IMR-90 (cell line): ENCODE results near the gene CKAP2L. TPM values are rescaled to one million over a fixed set of nuclear protein-coding genes. Genes with fewer than 3 reads are reported as not detected.

Experiments
- ATAC-seq: fragments of 200-7000 bp; cut with Tn5 transposase; 2 replicates; pipeline ENCODE4 v1.9.1; 2020; ENCODE audit warnings: low read depth, mild to moderate bottlenecking, moderate library complexity
- BruUV-seq: library from RNA; stranded (reverse); fragments of 400-500 nt; replicated peaks from 2 replicates; lab custom pipeline; 2021; lab: Mats Ljungman, UMichigan
- CTCF ChIA-PET: fragments of 300-600 bp; formaldehyde crosslinking; extraction: SDS; loops from one replicate; lab custom pipeline; 2021; ENCODE audit warnings: antibody characterized with exemption; lab: Yijun Ruan, JAX
- POLR2A ChIA-PET: fragments of 300-600 bp; sonication (Branson Sonifier 250); formaldehyde crosslinking; loops from one replicate; lab custom pipeline; 2022; ENCODE audit warnings: antibody characterized with exemption; ENCODE audit not compliant: unreplicated experiment; lab: Charles Lee
- DNase-seq: peaks from one replicate; pipeline ENCODE4 v3.0.0; 2013
- H2AFZ ChIP-seq: replicated peaks from 2 replicates; pipeline ENCODE3; 2013; ENCODE audit warnings: low read length, mild to moderate bottlenecking; ENCODE audit not compliant: poor library complexity
- H2AK5ac ChIP-seq: 2 replicates; pipeline ENCODE4 v1.6.1; 2013; ENCODE audit warnings: low read depth, low read length, inconsistent platforms
- H2AK9ac ChIP-seq: replicated peaks from 2 replicates; pipeline ENCODE3; 2013; ENCODE audit warnings: mild to moderate bottlenecking, low read depth, low read length, moderate library complexity; ENCODE audit not compliant: poor library complexity
- H2BK120ac ChIP-seq: 2 replicates; pipeline ENCODE4 v1.6.1; 2013; ENCODE audit warnings: low read depth, low read length, inconsistent platforms
- H2BK15ac ChIP-seq: 3 replicates; pipeline ENCODE4 v1.6.1; 2013; ENCODE audit warnings: low read depth, low read length, inconsistent platforms
- H2BK20ac ChIP-seq: 2 replicates; pipeline ENCODE4 v1.6.1; 2013; ENCODE audit warnings: low read depth, mild to moderate bottlenecking, inconsistent platforms, low read length, moderate library complexity
- H2BK5ac ChIP-seq: 2 replicates; pipeline ENCODE4 v1.6.1; 2013; ENCODE audit warnings: mild to moderate bottlenecking, low read depth, low read length, inconsistent platforms; ENCODE audit not compliant: poor library complexity, severe bottlenecking
- H3K14ac ChIP-seq: replicated peaks from 2 replicates; pipeline ENCODE4 v1.6.1; 2013; ENCODE audit warnings: low read depth, low read length, inconsistent platforms
- H3K18ac ChIP-seq: 2 replicates; pipeline ENCODE4 v1.6.1; 2013; ENCODE audit warnings: low read depth, low read length, control low read depth
- H3K23ac ChIP-seq: 2 replicates; pipeline ENCODE4 v1.6.1; 2013; ENCODE audit warnings: low read depth, low read length, inconsistent platforms
- H3K27ac ChIP-seq: 2 replicates; pipeline ENCODE4 v1.5.1; 2013; ENCODE audit warnings: mild to moderate bottlenecking, control low read depth, low read length; ENCODE audit not compliant: insufficient read depth
- H3K27me3 ChIP-seq: 2 replicates; pipeline ENCODE4 v1.6.1; 2013; ENCODE audit warnings: low read length; ENCODE audit not compliant: control insufficient read depth, insufficient read depth
- H3K36me3 ChIP-seq: 2 replicates; pipeline ENCODE4 v1.6.1; 2013; ENCODE audit warnings: low read length, mixed read lengths; ENCODE audit not compliant: control insufficient read depth, insufficient read depth
- H3K4ac ChIP-seq: 2 replicates; pipeline ENCODE4 v1.6.1; 2013; ENCODE audit warnings: low read depth, low read length, inconsistent platforms
- H3K4me1 ChIP-seq: 2 replicates; pipeline ENCODE4 v1.6.1; 2013; ENCODE audit warnings: low read length, mixed read lengths; ENCODE audit not compliant: control insufficient read depth, insufficient read depth
- H3K4me2 ChIP-seq: 2 replicates; pipeline ENCODE4 v1.6.1; 2013; ENCODE audit warnings: low read depth, mild to moderate bottlenecking, control low read depth, low read length, moderate library complexity
- H3K4me3 ChIP-seq: 2 replicates; pipeline ENCODE4 v1.5.1; 2013; ENCODE audit warnings: low read depth, mild to moderate bottlenecking, control low read depth, low read length, moderate library complexity; ENCODE audit not compliant: insufficient read depth
- H3K56ac ChIP-seq: 2 replicates; pipeline ENCODE4 v1.6.1; 2013; ENCODE audit warnings: low read length, inconsistent platforms; ENCODE audit not compliant: insufficient read depth; ENCODE audit errors: extremely low read depth
- H3K79me1 ChIP-seq, 2 experiments: 2 replicates each; pipeline ENCODE4 v1.6.1; 2013; ENCODE audit warnings: low read length in 2 of 2, inconsistent platforms in 1 of 2, low read depth in 1 of 2
- H3K9ac ChIP-seq: 2 replicates; pipeline ENCODE4 v1.6.1; 2013; ENCODE audit warnings: low read depth, low read length, control low read depth
- H3K9me1 ChIP-seq: 2 replicates; pipeline ENCODE4 v1.6.1; 2013; ENCODE audit warnings: low read length, inconsistent platforms; ENCODE audit not compliant: insufficient read depth
- H3K9me3 ChIP-seq: 2 replicates; pipeline ENCODE4 v1.6.1; 2013; ENCODE audit warnings: low read length; ENCODE audit not compliant: control insufficient read depth, insufficient read depth
- H4K20me1 ChIP-seq: 2 replicates; pipeline ENCODE4 v1.6.1; 2013; ENCODE audit warnings: low read length, inconsistent platforms; ENCODE audit not compliant: insufficient read depth
- H4K5ac ChIP-seq: 2 replicates; pipeline ENCODE4 v1.6.1; 2013; ENCODE audit warnings: mild to moderate bottlenecking, low read depth, low read length, control low read depth
- H4K8ac ChIP-seq, 2 experiments: 2 replicates each; pipeline ENCODE4 v1.6.1; 2013; ENCODE audit warnings: low read depth in 2 of 2, low read length in 2 of 2, control low read depth in 1 of 2, inconsistent platforms in 1 of 2
- H4K91ac ChIP-seq: 2 replicates; pipeline ENCODE4 v1.6.1; 2013; ENCODE audit warnings: low read depth, low read length, inconsistent platforms; ENCODE audit not compliant: insufficient read depth
- BHLHE40 ChIP-seq: fragments of 150-350 bp; IDR thresholded peaks from 2 replicates; pipeline ENCODE4 v1.6.1; 2016; ENCODE audit warnings: mild to moderate bottlenecking, low read depth, low read length
- CEBPB ChIP-seq: IDR thresholded peaks from 2 replicates; pipeline ENCODE4 v1.6.1; 2012; ENCODE audit warnings: low read depth, low read length, improper control_type of control experiment
- CHD1 ChIP-seq: IDR thresholded peaks from 2 replicates; pipeline ENCODE4 v1.6.1; 2012; ENCODE audit warnings: low read depth, low read length, improper control_type of control experiment
- FOS ChIP-seq: fragments of 150-350 bp; IDR thresholded peaks from 2 replicates; pipeline ENCODE4 v1.6.1; 2016; ENCODE audit warnings: low read depth, low read length
- MAFK ChIP-seq: IDR thresholded peaks from 2 replicates; pipeline ENCODE4 v1.6.1; 2012; ENCODE audit warnings: low read depth, low read length, improper control_type of control experiment
- MAZ ChIP-seq: IDR thresholded peaks from 2 replicates; pipeline ENCODE4 v1.6.1; 2012; ENCODE audit warnings: low read depth, mild to moderate bottlenecking, low read length, improper control_type of control experiment, moderate library complexity, borderline replicate concordance
- MXI1 ChIP-seq: IDR thresholded peaks from 2 replicates; pipeline ENCODE4 v1.6.1; 2012; ENCODE audit warnings: low read depth, mild to moderate bottlenecking, low read length, moderate library complexity, borderline replicate concordance
- NFE2L2 ChIP-seq: fragments of 150-350 bp; IDR thresholded peaks from 2 replicates; pipeline ENCODE4 v1.6.1; 2016; ENCODE audit warnings: low read depth, mild to moderate bottlenecking, low read length
- RAD21 ChIP-seq: IDR thresholded peaks from 2 replicates; pipeline ENCODE4 v1.6.1; 2012; ENCODE audit warnings: low read length, improper control_type of control experiment
- RCOR1 ChIP-seq: IDR thresholded peaks from 2 replicates; pipeline ENCODE4 v1.6.1; 2012; ENCODE audit warnings: mild to moderate bottlenecking, low read length, improper control_type of control experiment; ENCODE audit not compliant: insufficient replicate concordance
- RFX5 ChIP-seq: IDR thresholded peaks from 2 replicates; pipeline ENCODE4 v1.8.0; 2012; ENCODE audit warnings: low read depth, mild to moderate bottlenecking, low read length, moderate library complexity
- SMC3 ChIP-seq: fragments of 150-350 bp; IDR thresholded peaks from 2 replicates; pipeline ENCODE4 v1.6.1; 2016; ENCODE audit warnings: low read depth, mild to moderate bottlenecking, antibody characterized with exemption, low read length, moderate library complexity
- dilution Hi-C: fragments of 300-500 bp; cut with HindIII; formaldehyde crosslinking; loops from one replicate; pipeline ENCODE4 v1.14.3; 2018; ENCODE audit warnings: low sequenced_read_pairs; ENCODE audit not compliant: unreplicated experiment
- in situ Hi-C: fragments of 300-500 bp; cut with MboI; formaldehyde crosslinking; loops from 3 replicates; pipeline ENCODE4 v1.14.3; 2019; ENCODE audit warnings: low sequenced_read_pairs, inconsistent platforms, mixed read lengths
- intact Hi-C: fragments of 100-400 bp; cut with micrococcal nuclease; formaldehyde crosslinking; loops from 2 replicates; pipeline ENCODE4 v1.10.0; 2022
- polyA plus RNA-seq, 3 experiments: library from polyadenylated mRNA; depleted of rRNA; stranded (reverse); fragments of >200 nt; gene quantifications; 2 replicates each; pipeline ENCODE4 v1.2.3, GENCODE V29; 2012; ENCODE audit warnings: low replicate concordance in 1 of 3
- total RNA-seq: library from RNA; depleted of rRNA; stranded (reverse); fragments of >200 nt; gene quantifications from 2 replicates; pipeline ENCODE4 v1.2.3, GENCODE V29; 2012
- TF ChIP-seq, protein P1 (sequence below): fragments of 150-350 bp; IDR thresholded peaks from 2 replicates; pipeline ENCODE4 v1.6.1; 2017; ENCODE audit warnings: mild to moderate bottlenecking, antibody characterized with exemption, low read length, low read depth
- TF ChIP-seq, protein P2 (sequence below): conservative IDR thresholded peaks from 2 replicates; pipeline ENCODE4 v1.5.1; 2012; ENCODE audit warnings: mild to moderate bottlenecking, low read depth, low read length, improper control_type of control experiment

CKAP2L gene
- total and polyA plus RNA-seq, 2 of the 4 experiments (the other 2 are of a cell fraction): 6.4 to 9.9 TPM

DNA sequence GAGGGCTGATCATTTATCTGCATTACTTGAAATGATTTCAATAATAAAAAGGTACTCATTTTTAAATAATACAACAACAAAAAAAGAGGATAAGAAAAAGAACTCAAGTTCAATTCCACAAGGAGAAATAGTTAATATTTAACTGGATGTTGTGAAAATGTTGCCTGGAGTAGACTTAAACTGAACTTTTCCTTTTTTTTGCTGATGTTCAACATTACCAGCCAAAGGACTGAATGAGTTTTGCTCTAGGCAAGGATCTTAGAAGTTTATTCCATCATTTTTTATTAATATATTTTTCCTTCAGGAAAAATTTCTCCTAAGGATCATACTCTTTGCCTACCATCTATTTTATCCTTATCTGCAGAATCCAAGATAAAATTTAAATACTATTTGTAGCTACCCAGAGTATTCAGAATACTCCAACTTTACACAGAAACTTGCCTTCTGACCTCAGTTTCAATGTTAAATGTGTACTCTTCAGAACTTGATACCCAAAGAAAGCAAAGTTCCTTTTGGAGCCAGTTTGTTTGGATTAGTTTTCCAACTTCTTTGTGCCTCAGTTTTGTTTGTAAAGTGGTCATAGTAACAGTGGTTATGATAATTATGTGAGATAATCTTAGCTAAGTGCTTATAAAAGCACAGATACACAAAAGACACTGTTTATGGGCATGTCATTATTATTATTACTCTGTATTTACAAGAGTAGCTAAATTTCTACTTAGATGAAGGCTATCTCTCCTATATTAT is 12.8 kb downstream of the CKAP2L start:
- H4K5ac ChIP-seq: no peak overlapping the region; the same call in 1 of the 2 replicates
- no TSS peak for BruUV-seq
- dilution Hi-C loops: no loop called here
- no peaks in the 10 kb centered on the region for H4K20me1 ChIP-seq
- no peaks in the 10 kb centered on the region for H3K9me3 ChIP-seq
- no peak overlapping the region for H3K4me3 ChIP-seq
- H3K9me1 ChIP-seq: peaks cover 6% of the 10 kb centered on the region
- intact Hi-C loops: no loop called here
- in situ Hi-C loops: loop anchor here (5.0 to 10.0 kb wide), 2 partner anchors 123 to 196 kb away; no protein-coding TSS in a partner anchor
- no peak overlapping the region for H2BK15ac ChIP-seq
- H3K27ac ChIP-seq: no peak overlapping the region
- peak; percentile 44 for DNase-seq
- H3K9ac ChIP-seq: no peak overlapping the region; the same call in 1 of the 2 replicates
- ChIA-PET CTCF (interaction anchor here (1.3 to 5.0 kb wide), 2 partner anchors 134 to 190 kb away, joined by 6 to 90 read pairs; no protein-coding TSS in a partner anchor), POLR2A (no interaction called here)
- H4K8ac ChIP-seq: 0 out of 4 replicates have a peak overlapping the region, but pooled peaks of 1 of the 2 experiments have one; percentile 5
- no peak overlapping the region for H2AK9ac ChIP-seq
- no peak overlapping the region for H2BK20ac ChIP-seq
- H3K18ac ChIP-seq: no peak overlapping the region; the same call in 1 of the 2 replicates
- H3K4ac ChIP-seq: no peak overlapping the region
- no peak overlapping the region for H3K14ac ChIP-seq
- TF ChIP-seq SMC3: no peak
- no peak for TF ChIP-seq RAD21
- TF ChIP-seq NFE2L2: no peak
- no peak for TF ChIP-seq FOS
- no peak for TF ChIP-seq RFX5
- TF ChIP-seq MXI1: no peak
- TF ChIP-seq, protein P1, sequence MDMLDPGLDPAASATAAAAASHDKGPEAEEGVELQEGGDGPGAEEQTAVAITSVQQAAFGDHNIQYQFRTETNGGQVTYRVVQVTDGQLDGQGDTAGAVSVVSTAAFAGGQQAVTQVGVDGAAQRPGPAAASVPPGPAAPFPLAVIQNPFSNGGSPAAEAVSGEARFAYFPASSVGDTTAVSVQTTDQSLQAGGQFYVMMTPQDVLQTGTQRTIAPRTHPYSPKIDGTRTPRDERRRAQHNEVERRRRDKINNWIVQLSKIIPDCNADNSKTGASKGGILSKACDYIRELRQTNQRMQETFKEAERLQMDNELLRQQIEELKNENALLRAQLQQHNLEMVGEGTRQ: no peak
- TF ChIP-seq CHD1: no peak
- TF ChIP-seq RCOR1: no peak
- TF ChIP-seq CEBPB: no peak
- no peak for TF ChIP-seq MAFK
- TF ChIP-seq, protein P2, sequence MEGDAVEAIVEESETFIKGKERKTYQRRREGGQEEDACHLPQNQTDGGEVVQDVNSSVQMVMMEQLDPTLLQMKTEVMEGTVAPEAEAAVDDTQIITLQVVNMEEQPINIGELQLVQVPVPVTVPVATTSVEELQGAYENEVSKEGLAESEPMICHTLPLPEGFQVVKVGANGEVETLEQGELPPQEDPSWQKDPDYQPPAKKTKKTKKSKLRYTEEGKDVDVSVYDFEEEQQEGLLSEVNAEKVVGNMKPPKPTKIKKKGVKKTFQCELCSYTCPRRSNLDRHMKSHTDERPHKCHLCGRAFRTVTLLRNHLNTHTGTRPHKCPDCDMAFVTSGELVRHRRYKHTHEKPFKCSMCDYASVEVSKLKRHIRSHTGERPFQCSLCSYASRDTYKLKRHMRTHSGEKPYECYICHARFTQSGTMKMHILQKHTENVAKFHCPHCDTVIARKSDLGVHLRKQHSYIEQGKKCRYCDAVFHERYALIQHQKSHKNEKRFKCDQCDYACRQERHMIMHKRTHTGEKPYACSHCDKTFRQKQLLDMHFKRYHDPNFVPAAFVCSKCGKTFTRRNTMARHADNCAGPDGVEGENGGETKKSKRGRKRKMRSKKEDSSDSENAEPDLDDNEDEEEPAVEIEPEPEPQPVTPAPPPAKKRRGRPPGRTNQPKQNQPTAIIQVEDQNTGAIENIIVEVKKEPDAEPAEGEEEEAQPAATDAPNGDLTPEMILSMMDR: no peak
- no peak for TF ChIP-seq BHLHE40
- TF ChIP-seq MAZ: no peak
- peaks cover 56 to 60% of the 10 kb centered on the region in 2 experiments for H3K79me1 ChIP-seq
- H3K36me3 ChIP-seq: peaks cover 2% of the 10 kb centered on the region; the same call in 1 of the 2 replicates
- H2BK120ac ChIP-seq: no peak overlapping the region
- no peak overlapping the region for H3K56ac ChIP-seq
- no peaks in the 10 kb centered on the region for H3K27me3 ChIP-seq
- no peak overlapping the region for H4K91ac ChIP-seq
- H3K23ac ChIP-seq: no peak overlapping the region
- peak overlapping the region; percentile 57 for H2BK5ac ChIP-seq
- no peak overlapping the region for H2AK5ac ChIP-seq
- no peak overlapping the region for H2AFZ ChIP-seq
- ATAC-seq: no peak; the same call in 1 of the 2 replicates
- H3K4me2 ChIP-seq: peak overlapping the region; percentile 79
- peaks cover 10% of the 10 kb centered on the region for H3K4me1 ChIP-seq
